Activated T-cell treated with anti-CD3 and anti-CD28 coated beads, Interleukin-2, amount 50 U/mL, for 48 hours (primary cell): ENCODE results near the gene ARID4B.
"Not testable (repeated sequence)": the region's sequence is repeated elsewhere in the genome, so short reads cannot be mapped to it uniquely, and the experiment has no call there.

ENCODE experiments used
- DNase-seq, 2 experiments: peaks; one replicate each; pipeline ENCODE4 v3.0.0-alpha.2; 2020

Gene ARID4B

GRCh38 chr1:235268379-235269125, 59.4 kb downstream of the ARID4B start:
- no peak for DNase-seq

- no peak for DNase-seq
Observed at GRCh38 chr1:235266967-235267366, 61.0 kb downstream of the ARID4B start.

- DNase-seq = no peak
Observed at GRCh38 chr1:235266325-235266724, 61.7 kb downstream of the ARID4B start.

GRCh38 chr1:235265900-235266299, 62.1 kb downstream of the ARID4B start:
- DNase-seq = no peak

GRCh38 chr1:235264327-235264726, 63.7 kb downstream of the ARID4B start:
- DNase-seq = no peak

GRCh38 chr1:235262539-235262938, 65.4 kb downstream of the ARID4B start:
- no peak for DNase-seq

GRCh38 chr1:235261243-235261642, 66.7 kb downstream of the ARID4B start:
- DNase-seq = no peak

GRCh38 chr1:235259133-235259778, 68.7 kb downstream of the ARID4B start:
- DNase-seq = no peak

GRCh38 chr1:235258068-235258467, 69.9 kb downstream of the ARID4B start:
- DNase-seq = not testable (repeated sequence)

GRCh38 chr1:235254721-235255120, 73.3 kb downstream of the ARID4B start:
- DNase-seq = no peak

GRCh38 chr1:235253219-235253962, 74.6 kb downstream of the ARID4B start:
- DNase-seq = peak; percentile 57 to 69

GRCh38 chr1:235250430-235250829, 77.5 kb downstream of the ARID4B start:
- no peak for DNase-seq

- DNase-seq = no peak
Observed at GRCh38 chr1:235246022-235246948, 81.7 kb downstream of the ARID4B start.

- DNase-seq = no peak
Observed at GRCh38 chr1:235244974-235245592, 82.9 kb downstream of the ARID4B start.

- DNase-seq = no peak
Observed at GRCh38 chr1:235240960-235241359, 87.0 kb downstream of the ARID4B start.

- no peak for DNase-seq
Observed at GRCh38 chr1:235239851-235240250, 88.1 kb downstream of the ARID4B start.

- no peak for DNase-seq
Observed at GRCh38 chr1:235238558-235238957, 89.4 kb downstream of the ARID4B start.

GRCh38 chr1:235236128-235236527, 91.9 kb downstream of the ARID4B start:
- DNase-seq = no peak

- DNase-seq = no peak
Observed at GRCh38 chr1:235229868-235230267, 98.1 kb downstream of the ARID4B start.

- DNase-seq = no peak
Observed at GRCh38 chr1:235227414-235227813, 100.6 kb downstream of the ARID4B start.

GRCh38 chr1:235226933-235227332, 101.0 kb downstream of the ARID4B start:
- DNase-seq = no peak

GRCh38 chr1:235225299-235225698, 102.7 kb downstream of the ARID4B start:
- DNase-seq = no peak
